Endothelial cell of umbilical vein (primary cell): ENCODE measurements around the gene ANKDD1B. TPM values are rescaled to one million over a fixed set of nuclear protein-coding genes. Genes with fewer than 3 reads are reported as not detected.

Experiments used
- BruUV-seq: library from RNA; stranded (reverse); fragments of 400-500 nt; replicated peaks from 2 replicates; lab custom pipeline; 2021; lab: Mats Ljungman, UMichigan
- CTCF ChIA-PET: fragments of 300-600, 350-600 bp; sonication (Branson Sonifier 250); formaldehyde crosslinking; loops from one replicate; lab custom pipeline; 2021; ENCODE audit warnings: antibody characterized with exemption, inconsistent platforms; lab: Charles Lee
- POLR2A ChIA-PET: fragments of 300-600, 350-600 bp; sonication (Branson Sonifier 250); formaldehyde crosslinking; loops from one replicate; lab custom pipeline; 2021; ENCODE audit warnings: antibody characterized with exemption, inconsistent platforms; lab: Charles Lee
- DNase-seq: peaks from one replicate; pipeline ENCODE4 v3.0.0-alpha.2; 2011; ENCODE audit warnings: low read depth, low spot score
- FAIRE-seq: peaks from 2 replicates; lab custom pipeline; 2011; peaks lifted over from hg19 to GRCh38; lab: Jason Lieb, UNC
- H2AFZ ChIP-seq: 2 replicates; pipeline ENCODE4 v1.6.0; 2012; ENCODE audit warnings: low read depth, low read length, control low read depth, inconsistent platforms
- H3K27ac ChIP-seq: 2 replicates; pipeline ENCODE4 v1.5.1; 2011; ENCODE audit warnings: low read depth, mild to moderate bottlenecking, control low read depth, low read length, moderate library complexity; ENCODE audit not compliant: insufficient read depth
- H3K27me3 ChIP-seq, 2 experiments: 2 replicates each; pipeline versions ENCODE4 v1.6.0 to v1.6.1; 2011; ENCODE audit warnings: low read length in 2 of 2, mixed read lengths in 1 of 2; ENCODE audit not compliant: control insufficient read depth in 2 of 2, insufficient read depth in 2 of 2
- H3K36me3 ChIP-seq, 2 experiments: 2 replicates in 1 of 2; 3 replicates in 1 of 2; pipeline ENCODE4 v1.5.1; 2011; ENCODE audit warnings: low read length in 2 of 2, mild to moderate bottlenecking in 1 of 2, moderate library complexity in 1 of 2; ENCODE audit not compliant: control insufficient read depth in 2 of 2, insufficient read depth in 2 of 2; ENCODE audit errors: extremely low read depth in 1 of 2
- H3K4me1 ChIP-seq: 3 replicates; pipeline ENCODE4 v1.5.1; 2011; ENCODE audit warnings: mild to moderate bottlenecking, low read length; ENCODE audit not compliant: control insufficient read depth, insufficient read depth; ENCODE audit errors: extremely low read depth
- H3K4me2 ChIP-seq: 2 replicates; pipeline ENCODE4 v1.6.1; 2011; ENCODE audit warnings: low read length, control low read depth, mixed read lengths; ENCODE audit not compliant: insufficient read depth
- H3K4me3 ChIP-seq, 3 experiments: fragments of 200-600 bp in 1 of 3; sonication (generic), shearing (Covaris generic) in 1 of 3; replicated peaks in 1 of 3; 2 replicates each; pipeline ENCODE4 v1.5.1; 2011 to 2016; ENCODE audit warnings: control low read depth in 3 of 3, low read length in 3 of 3, mild to moderate bottlenecking in 2 of 3, inconsistent platforms in 1 of 3, low read depth in 1 of 3, moderate library complexity in 1 of 3; ENCODE audit not compliant: insufficient read depth in 1 of 3
- H3K79me2 ChIP-seq: 2 replicates; pipeline ENCODE4 v1.6.0; 2012; ENCODE audit warnings: low read length, inconsistent platforms; ENCODE audit not compliant: control insufficient read depth, insufficient read depth
- H3K9ac ChIP-seq: replicated peaks from 2 replicates; pipeline ENCODE3; 2011; ENCODE audit warnings: low read length, control low read depth; ENCODE audit not compliant: insufficient read depth; ENCODE audit errors: extremely low read depth
- H3K9me1 ChIP-seq: replicated peaks from 3 replicates; pipeline ENCODE4 v1.6.0; 2011; ENCODE audit warnings: mild to moderate bottlenecking, low read length; ENCODE audit not compliant: control insufficient read depth, insufficient read depth; ENCODE audit errors: extremely low read depth
- H3K9me3 ChIP-seq: replicated peaks from 2 replicates; pipeline ENCODE4 v1.5.1; 2012; ENCODE audit warnings: low read length, inconsistent platforms; ENCODE audit not compliant: control insufficient read depth, insufficient read depth
- H4K20me1 ChIP-seq: replicated peaks from 2 replicates; pipeline ENCODE3; 2011; ENCODE audit warnings: mild to moderate bottlenecking, low read length; ENCODE audit not compliant: control insufficient read depth, insufficient read depth; ENCODE audit errors: extremely low read depth
- CTCF ChIP-seq, 2 donors: IDR thresholded peaks; 1 replicate in 1 of 2; 2 replicates in 1 of 2; pipeline ENCODE4 v1.5.1; 2011; ENCODE audit warnings: low read length in 2 of 2, mild to moderate bottlenecking in 2 of 2, moderate library complexity in 2 of 2, control low read depth in 1 of 2, inconsistent platforms in 1 of 2, low read depth in 1 of 2; ENCODE audit not compliant: insufficient read depth in 1 of 2; ENCODE audit errors: extremely low read depth in 1 of 2
- EZH2 ChIP-seq: IDR thresholded peaks from 2 replicates; pipeline ENCODE4 v1.6.1; 2012; ENCODE audit warnings: borderline replicate concordance, low read depth, mild to moderate bottlenecking, moderate library complexity, low read length, inconsistent platforms; ENCODE audit not compliant: severe bottlenecking
- FOS ChIP-seq: IDR thresholded peaks from 2 replicates; pipeline ENCODE4 v1.6.1; 2011; ENCODE audit warnings: mild to moderate bottlenecking, low read length, moderate library complexity, borderline replicate concordance; ENCODE audit not compliant: insufficient read depth
- GATA2 ChIP-seq: IDR thresholded peaks from 2 replicates; pipeline ENCODE4 v1.7.0; 2011; ENCODE audit warnings: low read depth, mild to moderate bottlenecking, moderate library complexity, mixed read lengths, low read length; ENCODE audit not compliant: insufficient read length, insufficient read depth
- JUN ChIP-seq: IDR thresholded peaks from 2 replicates; pipeline ENCODE4 v1.6.1; 2011; ENCODE audit warnings: borderline replicate concordance, low read depth; ENCODE audit not compliant: insufficient read length, insufficient read depth
- MAX ChIP-seq: IDR thresholded peaks from 2 replicates; pipeline ENCODE4 v1.6.1; 2011; ENCODE audit not compliant: insufficient read depth, insufficient read length
- MYC ChIP-seq: IDR thresholded peaks from one replicate; pipeline ENCODE4 v1.6.1; 2011; ENCODE audit warnings: mild to moderate bottlenecking, low read depth, low read length
- POLR2A ChIP-seq: IDR thresholded peaks from 2 replicates; pipeline ENCODE4 v1.6.1; 2012; ENCODE audit warnings: low read depth, mild to moderate bottlenecking, control low read depth, low read length
- POLR2AphosphoS5 ChIP-seq: IDR thresholded peaks from 2 replicates; pipeline ENCODE4 v1.6.1; 2012; ENCODE audit warnings: low read depth, mild to moderate bottlenecking, control low read depth, low read length, moderate library complexity; ENCODE audit not compliant: insufficient read depth
- dilution Hi-C: fragments of 300-500 bp; cut with MboI; formaldehyde crosslinking; loops from one replicate; pipeline ENCODE4 v1.15.0; 2019; ENCODE audit warnings: low sequenced_read_pairs; ENCODE audit not compliant: extremely low pct_ligation_motif_present
- intact Hi-C: fragments of 100-400 bp; cut with micrococcal nuclease; formaldehyde crosslinking; loops from one replicate; pipeline ENCODE4 v1.10.0; 2022
- polyA plus RNA-seq, 4 experiments: library from polyadenylated mRNA; depleted of rRNA in 3 of 4; stranded (reverse) in 3 of 4; unstranded in 1 of 4; fragments of >200 nt; gene quantifications; 2 replicates each; pipeline versions ENCODE4 v1.2.1 to v1.2.3, GENCODE V29; 2011 to 2012; ENCODE audit warnings: missing spikeins in 1 of 4
- total RNA-seq: library from RNA; stranded (reverse); gene quantifications from 2 replicates; pipeline ENCODE4 v1.2.3, GENCODE V29; 2021

ANKDD1B gene
- total and polyA plus RNA-seq, 2 donors (not counting 3 experiments of a cell fraction or from before 2014, with no cell fraction given) = 0.15 to 0.71 TPM

DNA sequence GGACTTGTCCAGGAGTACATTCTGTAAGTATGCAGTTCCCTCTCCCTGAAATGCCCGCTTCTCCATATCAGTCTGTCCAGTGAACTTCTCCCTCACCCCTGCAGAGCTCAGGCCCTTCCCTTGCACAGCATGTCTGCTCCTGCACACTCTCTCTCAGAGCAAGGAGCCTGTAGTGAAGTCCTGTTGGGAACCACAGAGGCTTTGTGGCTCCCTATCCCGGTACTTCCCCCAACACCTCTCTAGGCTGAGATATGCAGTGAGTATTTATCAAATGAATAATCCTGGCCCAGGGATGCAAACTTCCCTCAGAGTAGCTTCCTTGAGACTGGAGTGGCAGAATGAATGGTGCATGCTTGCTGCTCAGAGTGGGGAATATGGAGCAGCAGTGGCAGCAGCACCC, 57.2 kb downstream of the ANKDD1B start:
- DNase-seq = no peak
- Histone ChIP-seq H3K4me1 (peaks cover 23% of the 10 kb centered on the region), H3K4me3 (no peak overlapping the region), H3K9ac (no peak overlapping the region), H3K79me2 (no peaks in the 10 kb centered on the region), H3K4me2 (peak overlapping the region; percentile 66), H3K9me3 (no peaks in the 10 kb centered on the region), H3K27me3 (no peaks in the 10 kb centered on the region), H3K36me3 (no peaks in the 10 kb centered on the region), H3K9me1 (no peaks in the 10 kb centered on the region), H3K27ac (no peak overlapping the region), H4K20me1 (no peaks in the 10 kb centered on the region), H2AFZ (no peak overlapping the region)
- TF ChIP-seq POLR2A = no peak
- no peak for TF ChIP-seq MYC
- TF ChIP-seq FOS = no peak
- TF ChIP-seq EZH2 = no peak
- TF ChIP-seq GATA2 = no peak
- TF ChIP-seq CTCF (IDR thresholded peaks at IDR 0.05; ENCODE audit: extremely low read depth in 1 of 2, insufficient read depth in 1 of 2, low read depth in 1 of 2, low read length in 2 of 2) = no peak
- TF ChIP-seq POLR2AphosphoS5 = no peak
- TF ChIP-seq MAX = no peak
- TF ChIP-seq JUN = no peak
- FAIRE-seq = no peak
- ChIA-PET CTCF (interaction anchor here (1.0 to 1.5 kb wide), 5 partner anchors 8 to 157 kb away, joined by 4 to 19 read pairs (median 5); partner anchors contain the start of genes CERT1 and POLK), POLR2A (no interaction called here)
- intact Hi-C loops (loop anchor here (2.0 to 5.0 kb wide), 2 partner anchors 58 to 616 kb away; partner anchors contain the start of genes ANKDD1B and GCNT4), dilution Hi-C loops (no loop called here)
- BruUV-seq = no TSS peak
